HEK293T (cell line): Measurements from ENCODE around the gene FHAD1.

Experiments
- BHLHE40 ChIP-seq: fragments of 450-650 bp; IDR thresholded peaks from 2 replicates; pipeline ENCODE4 v1.6.1; 2016; ENCODE audit warnings: mild to moderate bottlenecking, moderate library complexity, borderline replicate concordance
- ELF4 ChIP-seq: fragments of 450-650 bp; IDR thresholded peaks from 2 replicates; pipeline ENCODE4 v1.6.1; 2017; ENCODE audit warnings: antibody characterized with exemption
- FOXA1 ChIP-seq: fragments of 450-650 bp; IDR thresholded peaks from 2 replicates; pipeline ENCODE4 v1.6.1; 2016; ENCODE audit warnings: mild to moderate bottlenecking
- FOXM1 ChIP-seq: fragments of 450-650 bp; IDR thresholded peaks from 2 replicates; pipeline ENCODE4 v1.6.1; 2017; ENCODE audit warnings: mild to moderate bottlenecking, borderline replicate concordance
- HDGF ChIP-seq: fragments of 450-650 bp; IDR thresholded peaks from 2 replicates; pipeline ENCODE4 v1.6.1; 2017; ENCODE audit warnings: antibody characterized with exemption, borderline replicate concordance
- PKNOX1 ChIP-seq: fragments of 450-650 bp; IDR thresholded peaks from 2 replicates; pipeline ENCODE4 v1.6.1; 2016
- SP1 ChIP-seq: fragments of 450-650 bp; IDR thresholded peaks from 2 replicates; pipeline ENCODE4 v1.6.1; 2017
- SUZ12 ChIP-seq: fragments of 450-650 bp; IDR thresholded peaks from 2 replicates; pipeline ENCODE4 v1.6.1; 2016; ENCODE audit warnings: mild to moderate bottlenecking
- TARDBP ChIP-seq: fragments of 450-650 bp; IDR thresholded peaks from 2 replicates; pipeline ENCODE4 v1.6.1; 2016
- ZNF384 ChIP-seq: fragments of 450-650 bp; IDR thresholded peaks from 2 replicates; pipeline ENCODE4 v1.6.1; 2016

DNA sequence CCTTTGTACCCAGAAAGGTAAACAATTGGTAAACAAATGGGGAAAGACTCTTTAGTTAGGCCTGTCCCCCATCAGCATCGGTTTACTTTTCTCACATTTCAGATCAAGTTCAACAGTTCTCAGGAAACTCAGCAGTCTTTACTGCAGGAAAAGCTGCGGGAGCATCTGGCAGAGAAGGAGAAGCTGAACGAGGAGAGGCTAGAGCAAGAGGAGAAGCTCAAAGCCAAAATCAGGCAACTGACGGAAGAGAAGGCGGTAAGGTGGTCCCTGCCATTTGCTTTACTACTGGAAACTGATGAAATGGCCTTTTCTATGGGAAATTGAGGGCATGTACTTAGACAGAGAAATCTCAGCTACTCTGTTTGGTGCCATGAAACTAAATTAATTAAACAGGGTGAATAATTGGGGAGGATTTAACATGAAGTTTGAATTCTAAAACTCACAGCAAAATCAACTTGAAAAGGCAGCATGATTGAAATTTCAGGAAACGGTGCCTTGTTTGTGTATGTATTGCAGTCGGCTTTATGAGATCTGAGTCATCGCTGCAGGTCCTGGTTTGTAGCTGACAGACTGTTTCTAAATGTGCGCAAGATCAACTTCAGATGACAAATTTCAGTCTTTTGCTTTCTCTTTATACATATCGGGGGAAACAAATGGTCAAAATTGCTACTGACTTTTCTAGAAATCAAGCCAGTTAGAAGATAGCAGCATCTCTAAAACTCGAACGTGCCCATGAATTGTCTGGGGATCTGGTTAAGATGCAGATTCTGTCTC is 94.8 kb downstream of the FHAD1 start:
- TF ChIP-seq SP1 = no peak
- TF ChIP-seq PKNOX1 = no peak
- no peak for TF ChIP-seq SUZ12
- TF ChIP-seq ZNF384 = no peak
- TF ChIP-seq TARDBP = no peak
- TF ChIP-seq HDGF = no peak
- no peak for TF ChIP-seq ELF4
- TF ChIP-seq FOXM1 = no peak
- TF ChIP-seq BHLHE40 = no peak
- no peak for TF ChIP-seq FOXA1
